Pancreas (tissue), 10 donors: ENCODE measurements around the gene SPATA12. TPM values are rescaled to one million over a fixed set of nuclear protein-coding genes. Genes with fewer than 3 reads are reported as not detected.
A peak's percentile ranks its signal among the peaks of the same experiment; 100 is the strongest.

Experiments used
- ATAC-seq, 4 donors: fragments of 200-7000 bp; cut with Tn5 transposase; one replicate each; pipeline versions ENCODE4 v1.8.0 to v1.9.1; 2020; ENCODE audit warnings: mild to moderate bottlenecking in 4 of 4, moderate library complexity in 4 of 4
- DNase-seq, 6 donors: peaks; one replicate each; pipeline ENCODE4 v3.0.0-alpha.2; 2020
- FAIRE-seq: peaks from 2 replicates; lab custom pipeline; 2012; peaks lifted over from hg19 to GRCh38; lab: Jason Lieb, UNC
- H3K27ac ChIP-seq, 4 donors: fragments of 200-600 bp; sonication (generic); 1 replicate in 3 of 4; 2 replicates in 1 of 4; pipeline versions ENCODE4 v1.5.0 to v1.8.0; 2020
- H3K27me3 ChIP-seq, 4 donors: fragments of 200-600 bp; one replicate each; pipeline ENCODE4 v1.8.0; 2021
- H3K36me3 ChIP-seq, 3 donors: fragments of 200-600 bp; sonication (generic) in 1 of 3; one replicate each; pipeline versions ENCODE4 v1.5.0 to v1.8.0; 2020 to 2021
- H3K4me1 ChIP-seq, 3 donors: fragments of 200-600 bp; one replicate each; pipeline ENCODE4 v1.8.0; 2021
- H3K4me3 ChIP-seq, 4 donors: fragments of 200-600 bp; sonication (generic) in 2 of 4; one replicate each; pipeline versions ENCODE4 v1.5.0 to v1.8.0; 2020 to 2021
- H3K9me3 ChIP-seq, 4 donors: fragments of 200-600 bp; one replicate each; pipeline ENCODE4 v1.8.0; 2021
- CTCF ChIP-seq, 4 donors: fragments of 200-600 bp; sonication (generic) in 3 of 4; IDR thresholded peaks; one replicate each; pipeline versions ENCODE4 v1.5.0 to v1.8.0; 2021; ENCODE audit warnings: antibody characterized with exemption in 4 of 4
- WGBS, 2 donors: extraction: QIAGEN DNeasy Blood & Tissue Kit; methylation state at CpG; one replicate each; pipeline ENCODE4 v1.1.7; 2013; 5-methylcytosine and 5-hydroxymethylcytosine counted together
- intact Hi-C, 3 donors: fragments of 100-400 bp; cut with DNase I; formaldehyde crosslinking; loops; one replicate each; pipeline versions ENCODE4 v1.11.1 to v1.14.2; 2022
- polyA plus RNA-seq, 2 donors: library from polyadenylated mRNA; stranded (reverse); fragments of 200-250 nt; gene quantifications; one replicate each; pipeline ENCODE4 v1.2.3, GENCODE V29; 2013
- total RNA-seq, 6 donors: library from RNA; stranded (reverse); fragmentation: NEBNext Ultra II Directional in 4 of 6; extraction: Animal tissue kit (Norgen Biotek cat#: 25700) in 4 of 6; gene quantifications; one replicate each; pipeline versions ENCODE4 v1.2.1 to v1.2.4, GENCODE V29; 2021 to 2023
- donor health status: healthy with polysubstance abuse.
- donor health status: DM: no; HTN: no; CAD: no; lungs with moderate emphysema.
- donor health status: DM: no; HTN: no; CAD: no.
- donor health status: control.
- donor health status: control.
- donor health status: Bipolar disorder and iron deficiency.
- donor health status: DM: yes; HTN: yes; CAD: no.
- donor health status: DM: no; HTN: no; CAD: no.
- donor health status: DM: no; HTN: no; CAD: no.
- donor health status: DM: yes; HTN: yes; CAD: no.

The SPATA12 gene
- total and polyA plus RNA-seq, 8 donors = 0.06 to 0.12 TPM; not detected in 6

GRCh38 chr3:57015912-57016311 is 44.6 kb upstream of the SPATA12 start:
- Histone ChIP-seq H3K4me3 (no peak overlapping the region), H3K27ac (no peak overlapping the region), H3K36me3 (no peaks in the 10 kb centered on the region), H3K27me3 (no peaks in the 10 kb centered on the region), H3K9me3 (no peaks in the 10 kb centered on the region), H3K4me1 (no peaks in the 10 kb centered on the region)
- DNase-seq = no peak
- no peak for TF ChIP-seq CTCF (IDR thresholded peaks at IDR 0.05)
- 90 to 91% methylated on average over 6 of the region's 6 CpGs for WGBS, 2 donors
- no peak for ATAC-seq
- no peak for FAIRE-seq
- intact Hi-C loops = no loop called here

- no peaks in the 10 kb centered on the region for H3K36me3 ChIP-seq
- WGBS, 2 donors = 62 to 67% methylated on average over 8 of the region's 8 CpGs
- intact Hi-C loops = no loop called here
- ATAC-seq = peak in 2 of 4 donors; percentile 45 to 66
- no peaks in the 10 kb centered on the region for H3K27me3 ChIP-seq
- no peaks in the 10 kb centered on the region for H3K9me3 ChIP-seq
- H3K27ac ChIP-seq = peak overlapping the region in 1 of 4 donors; percentile 23
- DNase-seq = no peak
- no peak overlapping the region for H3K4me3 ChIP-seq
- no peak for TF ChIP-seq CTCF (IDR thresholded peaks at IDR 0.05)
- H3K4me1 ChIP-seq = no peaks in the 10 kb centered on the region
- no peak for FAIRE-seq
Observed at GRCh38 chr3:57017459-57017845, 43.0 kb upstream of the SPATA12 start.

- no peak for ATAC-seq
- no peaks in the 10 kb centered on the region for H3K36me3 ChIP-seq
- no peak for TF ChIP-seq CTCF (IDR thresholded peaks at IDR 0.05)
- H3K27me3 ChIP-seq = no peaks in the 10 kb centered on the region
- H3K4me1 ChIP-seq = no peaks in the 10 kb centered on the region
- no peak overlapping the region for H3K27ac ChIP-seq
- no peaks in the 10 kb centered on the region for H3K9me3 ChIP-seq
- intact Hi-C loops = no loop called here
- DNase-seq = no peak
- FAIRE-seq = no peak
- no peak overlapping the region for H3K4me3 ChIP-seq
Observed at GRCh38 chr3:57018246-57018645, 42.2 kb upstream of the SPATA12 start.

GRCh38 chr3:57019057-57019456 is 41.4 kb upstream of the SPATA12 start:
- FAIRE-seq = no peak
- Histone ChIP-seq H3K9me3 (no peaks in the 10 kb centered on the region), H3K4me3 (no peak overlapping the region), H3K27ac (no peak overlapping the region), H3K27me3 (no peaks in the 10 kb centered on the region), H3K4me1 (no peaks in the 10 kb centered on the region), H3K36me3 (no peaks in the 10 kb centered on the region)
- DNase-seq = no peak
- TF ChIP-seq CTCF (IDR thresholded peaks at IDR 0.05) = no peak
- intact Hi-C loops = no loop called here
- WGBS, 2 donors = 88 to 90% methylated on average over 3 of the region's 3 CpGs
- ATAC-seq = no peak

GRCh38 chr3:57025237-57025636 is 35.2 kb upstream of the SPATA12 start:
- H3K4me3 ChIP-seq = no peak overlapping the region
- no peaks in the 10 kb centered on the region for H3K4me1 ChIP-seq
- no peaks in the 10 kb centered on the region for H3K36me3 ChIP-seq
- intact Hi-C loops = no loop called here
- H3K9me3 ChIP-seq = no peaks in the 10 kb centered on the region
- DNase-seq = no peak
- 52 to 90% methylated on average over 3 of the region's 3 CpGs for WGBS, 2 donors
- FAIRE-seq = no peak
- ATAC-seq = no peak
- H3K27me3 ChIP-seq = no peaks in the 10 kb centered on the region
- TF ChIP-seq CTCF (IDR thresholded peaks at IDR 0.05) = no peak
- H3K27ac ChIP-seq = no peak overlapping the region
